RWPE1 (cell line): ENCODE measurements around the gene RPL39L.
"Not testable (repeated sequence)": the region's sequence is repeated elsewhere in the genome, so short reads cannot be mapped to it uniquely, and the experiment has no call there.

Experiments used
- CTCF ChIA-PET: fragments of 350-600 bp; sonication (Branson Sonifier 250); formaldehyde crosslinking; extraction: SDS; loops from one replicate; lab custom pipeline; 2021; lab: Yijun Ruan, JAX
- POLR2A ChIA-PET: fragments of 400-600 bp; formaldehyde crosslinking; extraction: SDS; loops from one replicate; lab custom pipeline; 2020; ENCODE audit warnings: antibody characterized with exemption; ENCODE audit not compliant: low non-redundant PET; lab: Yijun Ruan, JAX
- DNase-seq: peaks from one replicate; pipeline ENCODE4 v3.0.0; 2012; ENCODE audit warnings: low spot score
- H3K27ac ChIP-seq: fragments of 450-650 bp; 2 replicates; pipeline ENCODE4 v1.5.1; 2017
- CTCF ChIP-seq: fragments of 450-650 bp; conservative IDR thresholded peaks from 2 replicates; pipeline ENCODE4 v1.5.1; 2017; ENCODE audit warnings: low read depth, mild to moderate bottlenecking

The RPL39L gene

GRCh38 chr3:187146389-187146788 is 7.1 kb upstream of the RPL39L start:
- no peak overlapping the region for H3K27ac ChIP-seq
- CTCF ChIA-PET = no interaction called here
- POLR2A ChIA-PET = no interaction called here
- TF ChIP-seq CTCF = no peak
- DNase-seq = no peak

DNA sequence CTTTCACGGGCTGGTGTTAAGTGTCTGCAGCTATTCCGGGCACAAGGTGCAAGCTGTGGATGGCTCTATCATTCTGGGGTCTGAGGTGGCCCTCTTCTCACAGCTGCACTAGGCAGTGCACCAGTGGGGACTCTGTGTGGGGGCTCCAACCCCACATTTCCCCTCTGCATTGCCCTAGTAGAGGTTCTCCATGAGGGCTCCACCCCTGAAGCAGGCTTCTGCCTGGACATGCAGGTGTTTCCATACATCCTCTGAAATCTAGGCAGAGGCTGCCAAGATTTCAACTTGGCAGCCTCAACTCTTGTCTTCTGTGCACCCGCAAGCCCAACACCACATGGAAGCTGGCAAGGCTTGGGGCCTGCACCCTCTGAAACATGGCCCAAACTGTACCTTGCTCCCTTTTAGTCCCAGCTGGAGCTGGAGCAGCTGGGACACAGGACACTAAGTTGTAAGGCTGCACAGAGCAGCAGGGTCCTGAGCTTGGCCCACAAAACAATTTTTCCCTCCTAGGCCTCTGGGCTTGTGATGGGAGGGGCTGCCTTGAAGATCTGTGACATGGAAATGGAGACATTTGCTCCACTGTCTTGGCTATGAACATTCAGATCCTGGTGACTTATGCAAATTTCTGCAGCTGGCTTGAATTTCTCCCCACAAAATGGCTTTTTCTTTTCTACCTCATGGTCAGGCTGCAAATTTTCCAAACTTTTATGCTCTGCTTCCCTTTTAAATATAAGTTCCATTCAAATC is 6.0 kb upstream of the RPL39L start:
- CTCF ChIA-PET = no interaction called here
- DNase-seq = no peak
- POLR2A ChIA-PET = no interaction called here
- TF ChIP-seq CTCF = no peak
- no peak overlapping the region for H3K27ac ChIP-seq

DNA sequence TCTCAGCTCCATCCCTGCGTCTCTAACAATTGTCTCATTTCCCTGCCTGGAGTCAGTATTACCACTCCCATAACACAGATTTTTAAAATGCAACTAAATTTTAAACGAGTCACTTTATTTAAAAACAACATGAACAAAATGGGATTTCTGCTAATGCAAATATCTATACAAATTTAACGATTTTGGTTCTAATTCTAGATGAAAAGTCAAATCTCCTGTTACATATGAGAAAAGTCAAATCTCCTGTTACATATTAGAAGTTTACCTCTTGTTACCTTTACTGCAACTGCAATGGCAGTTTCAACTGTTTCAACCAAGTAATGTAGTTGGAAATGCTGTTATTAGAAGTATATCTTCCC is 578 bp upstream of the RPL39L start:
- TF ChIP-seq CTCF = peak; percentile 52
- H3K27ac ChIP-seq = peak overlapping the region; percentile 80
- DNase-seq = no peak
- ChIA-PET CTCF (interaction anchor here (0.6 to 1.6 kb wide), 13 partner anchors 9 to 1267 kb away, joined by 3 to 8 read pairs (median 3); no protein-coding TSS in a partner anchor), POLR2A (no interaction called here)

DNA sequence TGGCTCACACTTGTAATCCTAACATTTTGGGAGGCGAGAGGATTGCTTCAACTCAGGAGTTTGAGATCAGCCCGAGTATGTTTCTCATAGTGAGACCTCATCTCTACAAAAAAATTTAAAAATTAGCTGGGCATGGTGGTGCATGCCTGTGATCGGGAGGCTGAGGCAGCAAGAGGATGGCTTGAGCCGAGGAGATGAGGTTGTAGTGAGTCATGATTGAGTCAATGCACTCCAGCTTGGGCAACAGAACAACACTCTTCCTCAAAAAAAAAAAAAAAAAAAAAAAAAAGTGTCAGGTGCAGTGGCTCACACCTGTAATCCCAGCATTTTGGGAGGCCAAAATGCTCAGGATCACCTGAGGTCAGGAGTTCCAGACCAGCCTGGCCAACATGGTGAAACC is 2.4 kb downstream of the RPL39L start:
- peak; percentile 71 for DNase-seq
- ChIA-PET POLR2A (no interaction called here), CTCF (interaction anchor here (0.6 kb wide), 2 partner anchors 24 to 536 kb away, joined by 3 read pairs; no protein-coding TSS in a partner anchor)
- no peak for TF ChIP-seq CTCF
- peak overlapping the region; percentile 46 for H3K27ac ChIP-seq

GRCh38 chr3:187136337-187136736 is 3.0 kb downstream of the RPL39L start:
- DNase-seq = no peak
- no peak overlapping the region for H3K27ac ChIP-seq
- ChIA-PET CTCF (interaction anchor here (0.6 kb wide), 1 partner anchor 536 kb away, joined by 3 read pairs; no protein-coding TSS in a partner anchor), POLR2A (no interaction called here)
- no peak for TF ChIP-seq CTCF

- CTCF ChIA-PET = interaction anchor here (0.8 kb wide), 1 partner anchor 14 kb away, joined by 4 read pairs; no protein-coding TSS in a partner anchor
- POLR2A ChIA-PET = not testable (repeated sequence)
Measured at GRCh38 chr3:187135172-187135690, 4.1 kb downstream of the RPL39L start.

DNA sequence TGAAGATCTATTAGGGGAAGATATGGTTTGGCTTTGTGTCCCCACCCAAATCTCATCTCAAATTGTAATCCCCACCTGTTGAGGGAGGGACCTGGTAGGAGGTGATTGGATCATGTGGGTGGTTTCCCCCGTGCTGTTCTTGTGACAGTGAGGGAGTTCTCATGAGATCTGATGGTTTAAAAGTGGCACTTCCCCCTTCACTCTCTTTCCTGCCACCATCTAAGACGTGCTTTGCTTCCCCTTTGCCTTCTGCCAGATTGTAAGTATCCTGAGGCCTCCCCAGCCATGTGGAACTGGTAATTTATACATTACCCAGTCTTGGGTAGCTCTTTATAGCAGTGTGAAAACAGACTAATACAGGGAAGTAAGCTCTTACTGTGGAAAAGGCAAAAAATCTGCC is 6.1 kb downstream of the RPL39L start:
- H3K27ac ChIP-seq, POLR2A ChIA-PET, DNase-seq: not testable (repeated sequence)
- CTCF ChIA-PET = interaction anchor here (0.5 kb wide), 1 partner anchor 197 kb away, joined by 3 read pairs; no protein-coding TSS in a partner anchor

More at GRCh38 chr3:187135172-187135690, 4.1 kb downstream of the RPL39L start:
- DNase-seq, H3K27ac ChIP-seq: not testable (repeated sequence)
